Trophoblast cell (in vitro differentiated cells and primary cell): ENCODE results near the gene RFXANK.

Source experiments
- DNase-seq, 2 donors: peaks; one replicate each; pipeline ENCODE4 v3.0.0-alpha.2; 2016
- H2AFZ ChIP-seq: 2 replicates; pipeline ENCODE4 v1.6.1; 2013; ENCODE audit warnings: low read length, moderate library complexity, mild to moderate bottlenecking; ENCODE audit not compliant: insufficient read depth, poor library complexity
- H2AK5ac ChIP-seq: 2 replicates; pipeline ENCODE4 v1.6.1; 2013; ENCODE audit warnings: mild to moderate bottlenecking, low read length
- H2BK120ac ChIP-seq: 2 replicates; pipeline ENCODE4 v1.6.1; 2013; ENCODE audit warnings: low read length, mild to moderate bottlenecking, moderate library complexity; ENCODE audit not compliant: insufficient read depth, poor library complexity
- H2BK12ac ChIP-seq: 2 replicates; pipeline ENCODE4 v1.6.1; 2013; ENCODE audit warnings: mild to moderate bottlenecking, low read length, moderate library complexity
- H2BK5ac ChIP-seq: 2 replicates; pipeline ENCODE4 v1.6.1; 2013; ENCODE audit warnings: low read length, low read depth, moderate library complexity, mild to moderate bottlenecking; ENCODE audit not compliant: poor library complexity
- H3K14ac ChIP-seq: 2 replicates; pipeline ENCODE4 v1.6.1; 2013; ENCODE audit warnings: mild to moderate bottlenecking, low read length
- H3K18ac ChIP-seq: 2 replicates; pipeline ENCODE4 v1.6.1; 2013; ENCODE audit warnings: mild to moderate bottlenecking, low read length
- H3K23ac ChIP-seq: 2 replicates; pipeline ENCODE4 v1.6.1; 2013; ENCODE audit warnings: low read length
- H3K27ac ChIP-seq: 2 replicates; pipeline ENCODE4 v1.5.1; 2013; ENCODE audit warnings: low read depth, mild to moderate bottlenecking, inconsistent platforms, low read length, moderate library complexity
- H3K27me3 ChIP-seq: 2 replicates; pipeline ENCODE4 v1.6.1; 2013; ENCODE audit warnings: inconsistent platforms, mild to moderate bottlenecking, low read length, moderate library complexity; ENCODE audit not compliant: insufficient read depth
- H3K36me3 ChIP-seq, 2 experiments: 1 replicate in 1 of 2; 2 replicates in 1 of 2; pipeline ENCODE4 v1.6.1; 2013; ENCODE audit warnings: low read length in 2 of 2, mild to moderate bottlenecking in 2 of 2, moderate library complexity in 1 of 2; ENCODE audit not compliant: insufficient read depth in 2 of 2, control insufficient read depth in 1 of 2
- H3K4ac ChIP-seq: 2 replicates; pipeline ENCODE4 v1.6.1; 2013; ENCODE audit warnings: low read depth, mild to moderate bottlenecking, low read length, moderate library complexity
- H3K4me1 ChIP-seq, 2 experiments: 1 replicate in 1 of 2; 2 replicates in 1 of 2; pipeline ENCODE4 v1.6.1; 2013; ENCODE audit warnings: low read length in 2 of 2, mild to moderate bottlenecking in 2 of 2, moderate library complexity in 1 of 2; ENCODE audit not compliant: insufficient read depth in 2 of 2, control insufficient read depth in 1 of 2
- H3K4me2 ChIP-seq: 2 replicates; pipeline ENCODE4 v1.6.1; 2013; ENCODE audit warnings: inconsistent platforms, mild to moderate bottlenecking, low read length, moderate library complexity
- H3K4me3 ChIP-seq: 2 replicates; pipeline ENCODE4 v1.5.1; 2013; ENCODE audit warnings: mild to moderate bottlenecking, low read depth, low read length, inconsistent platforms
- H3K79me1 ChIP-seq: one replicate; pipeline ENCODE4 v1.6.1; 2013; ENCODE audit warnings: low read length
- H3K79me2 ChIP-seq: 2 replicates; pipeline ENCODE4 v1.6.1; 2013; ENCODE audit warnings: low read length, mild to moderate bottlenecking; ENCODE audit not compliant: control insufficient read depth, insufficient read depth, poor library complexity
- H3K9ac ChIP-seq: 2 replicates; pipeline ENCODE4 v1.6.1; 2013; ENCODE audit warnings: mild to moderate bottlenecking, low read length
- H3K9me3 ChIP-seq: 2 replicates; pipeline ENCODE4 v1.6.1; 2013; ENCODE audit warnings: low read depth, mild to moderate bottlenecking, control low read depth, inconsistent platforms, low read length; ENCODE audit not compliant: insufficient read depth
- H4K12ac ChIP-seq: 2 replicates; pipeline ENCODE4 v1.6.1; 2013; ENCODE audit warnings: low read depth, mild to moderate bottlenecking, low read length, moderate library complexity
- H4K8ac ChIP-seq: 2 replicates; pipeline ENCODE4 v1.6.1; 2013; ENCODE audit warnings: low read depth, mild to moderate bottlenecking, low read length, moderate library complexity
- H4K91ac ChIP-seq: one replicate; pipeline ENCODE4 v1.6.1; 2013; ENCODE audit warnings: low read depth, mild to moderate bottlenecking, low read length, moderate library complexity
- WGBS: extraction: QIAGEN DNeasy Blood & Tissue Kit; methylation state at CpG from one replicate; pipeline ENCODE4 v1.1.7; 2013; ENCODE audit warnings: missing lambda C conversion rate; ENCODE audit not compliant: insufficient read length, insufficient coverage; ENCODE audit errors: extremely low coverage; 5-methylcytosine and 5-hydroxymethylcytosine counted together

Gene RFXANK

GRCh38 chr19:19238126-19238894 is 46.3 kb downstream of the RFXANK start:
- H2BK5ac ChIP-seq = no peak overlapping the region
- no peak overlapping the region for H3K4ac ChIP-seq
- no peak overlapping the region for H3K14ac ChIP-seq
- H3K27me3 ChIP-seq = no peaks in the 10 kb centered on the region
- H2BK12ac ChIP-seq = no peak overlapping the region
- H3K9ac ChIP-seq = no peak overlapping the region
- no peak overlapping the region for H4K8ac ChIP-seq
- H2AK5ac ChIP-seq = no peak overlapping the region
- H2BK120ac ChIP-seq = no peak overlapping the region
- no peak overlapping the region for H2AFZ ChIP-seq
- H4K91ac ChIP-seq = no peak overlapping the region
- no peak overlapping the region for H3K18ac ChIP-seq
- DNase-seq = no peak
- no peak overlapping the region for H3K4me3 ChIP-seq
- no peaks in the 10 kb centered on the region for H3K79me1 ChIP-seq
- H3K36me3 ChIP-seq = no peaks in the 10 kb centered on the region
- no peak overlapping the region for H3K27ac ChIP-seq
- H4K12ac ChIP-seq = no peak overlapping the region
- H3K23ac ChIP-seq = no peak overlapping the region
- peaks cover 15% of the 10 kb centered on the region for H3K9me3 ChIP-seq
- H3K79me2 ChIP-seq = no peaks in the 10 kb centered on the region
- no peaks in the 10 kb centered on the region for H3K4me1 ChIP-seq
- no CpG with 5 or more reads among the region's 18 CpGs for WGBS
- H3K4me2 ChIP-seq = no peak overlapping the region

- Histone ChIP-seq H2BK5ac (no peak overlapping the region), H3K4ac (no peak overlapping the region), H2AFZ (no peak overlapping the region), H2BK120ac (no peak overlapping the region), H3K9me3 (peaks cover 8% of the 10 kb centered on the region), H3K18ac (no peak overlapping the region), H3K79me2 (no peaks in the 10 kb centered on the region), H3K4me3 (no peak overlapping the region), H3K9ac (no peak overlapping the region), H3K4me2 (no peak overlapping the region), H3K27ac (no peak overlapping the region), H3K14ac (no peak overlapping the region), H3K27me3 (no peaks in the 10 kb centered on the region), H4K8ac (no peak overlapping the region), H3K4me1 (no peaks in the 10 kb centered on the region), H3K36me3 (no peaks in the 10 kb centered on the region), H4K12ac (no peak overlapping the region), H3K79me1 (no peaks in the 10 kb centered on the region), H2BK12ac (no peak overlapping the region), H4K91ac (no peak overlapping the region), H3K23ac (no peak overlapping the region), H2AK5ac (no peak overlapping the region)
- DNase-seq = no peak
These were observed 47.6 kb downstream of the RFXANK start for GRCh38 chr19:19239675-19240074.

GRCh38 chr19:19240476-19240875 is 48.4 kb downstream of the RFXANK start:
- no peaks in the 10 kb centered on the region for H3K4me1 ChIP-seq
- no peak overlapping the region for H2AK5ac ChIP-seq
- H4K8ac ChIP-seq = no peak overlapping the region
- DNase-seq = no peak
- no peak overlapping the region for H2BK5ac ChIP-seq
- H3K4ac ChIP-seq = no peak overlapping the region
- H3K23ac ChIP-seq = no peak overlapping the region
- WGBS = no CpG with 5 or more reads among the region's 9 CpGs
- H3K36me3 ChIP-seq = no peaks in the 10 kb centered on the region
- H2AFZ ChIP-seq = no peak overlapping the region
- no peak overlapping the region for H2BK120ac ChIP-seq
- no peak overlapping the region for H3K4me2 ChIP-seq
- no peak overlapping the region for H3K18ac ChIP-seq
- no peak overlapping the region for H3K4me3 ChIP-seq
- no peak overlapping the region for H4K91ac ChIP-seq
- H3K14ac ChIP-seq = no peak overlapping the region
- H3K79me2 ChIP-seq = no peaks in the 10 kb centered on the region
- H3K79me1 ChIP-seq = no peaks in the 10 kb centered on the region
- peaks cover 3% of the 10 kb centered on the region for H3K9me3 ChIP-seq
- H3K27me3 ChIP-seq = no peaks in the 10 kb centered on the region
- H3K27ac ChIP-seq = no peak overlapping the region
- no peak overlapping the region for H2BK12ac ChIP-seq
- H3K9ac ChIP-seq = no peak overlapping the region
- H4K12ac ChIP-seq = no peak overlapping the region

GRCh38 chr19:19250196-19250801 is 58.2 kb downstream of the RFXANK start:
- H2BK120ac ChIP-seq = no peak overlapping the region
- no peak overlapping the region for H3K18ac ChIP-seq
- H2BK12ac ChIP-seq = no peak overlapping the region
- H3K9ac ChIP-seq = no peak overlapping the region
- DNase-seq = no peak
- H3K4me3 ChIP-seq = no peak overlapping the region
- H4K12ac ChIP-seq = no peak overlapping the region
- no peak overlapping the region for H3K4ac ChIP-seq
- no peak overlapping the region for H3K27ac ChIP-seq
- no peaks in the 10 kb centered on the region for H3K9me3 ChIP-seq
- no peak overlapping the region for H4K91ac ChIP-seq
- H3K27me3 ChIP-seq = peaks cover 6% of the 10 kb centered on the region
- no peaks in the 10 kb centered on the region for H3K79me1 ChIP-seq
- H3K4me2 ChIP-seq = no peak overlapping the region
- H3K79me2 ChIP-seq = no peaks in the 10 kb centered on the region
- no peaks in the 10 kb centered on the region for H3K36me3 ChIP-seq
- H2BK5ac ChIP-seq = no peak overlapping the region
- H4K8ac ChIP-seq = no peak overlapping the region
- H3K23ac ChIP-seq = no peak overlapping the region
- no peaks in the 10 kb centered on the region for H3K4me1 ChIP-seq
- no peak overlapping the region for H2AFZ ChIP-seq
- no CpG with 5 or more reads among the region's 5 CpGs for WGBS
- H2AK5ac ChIP-seq = no peak overlapping the region
- H3K14ac ChIP-seq = no peak overlapping the region
